ENCODE measurements around the gene ERICH4. TPM values are rescaled to one million over a fixed set of nuclear protein-coding genes. Genes with fewer than 3 reads are reported as not detected.

ERICH4 gene
- total RNA-seq, 4 donors from 2014 or later = not detected

- peak overlapping the region; percentile 89 to 98 for H3K4me3 ChIP-seq
- H3K9me3 ChIP-seq = no peaks in the 10 kb centered on the region
- peaks cover 0 to 6% of the 10 kb centered on the region in 2 donors for H3K4me1 ChIP-seq
- TF ChIP-seq POLR2A (IDR thresholded peaks at IDR 0.05) = no peak
- H3K27ac ChIP-seq = peak overlapping the region in 1 of 2 donors; percentile 12
- no peaks in the 10 kb centered on the region for H3K36me3 ChIP-seq
- no peak for DNase-seq
- intact Hi-C loops (cut with DNase I; ENCODE audit: low total_unique reads) = no loop called here
- no peaks in the 10 kb centered on the region for H3K27me3 ChIP-seq
Measured at GRCh38 chr19:41398598-41398997, 44.4 kb upstream of the ERICH4 start.

GRCh38 chr19:41399091-41399490 is 43.9 kb upstream of the ERICH4 start:
- no peak overlapping the region for H3K27ac ChIP-seq
- H3K27me3 ChIP-seq = no peaks in the 10 kb centered on the region
- no peaks in the 10 kb centered on the region for H3K36me3 ChIP-seq
- TF ChIP-seq POLR2A (IDR thresholded peaks at IDR 0.05) = no peak
- TF ChIP-seq CTCF (IDR thresholded peaks at IDR 0.05) = no peak
- H3K9me3 ChIP-seq = no peaks in the 10 kb centered on the region
- DNase-seq = no peak
- peaks cover 0 to 6% of the 10 kb centered on the region in 2 donors for H3K4me1 ChIP-seq
- H3K4me3 ChIP-seq = no peak overlapping the region
- intact Hi-C loops (cut with DNase I; ENCODE audit: low total_unique reads) = no loop called here

- peaks cover 0 to 6% of the 10 kb centered on the region in 2 donors for H3K4me1 ChIP-seq
Measured at GRCh38 chr19:41399525-41399924, 43.4 kb upstream of the ERICH4 start.

GRCh38 chr19:41401483-41401882 is 41.5 kb upstream of the ERICH4 start:
- peaks cover 0 to 6% of the 10 kb centered on the region in 2 donors for H3K4me1 ChIP-seq
- TF ChIP-seq CTCF (IDR thresholded peaks at IDR 0.05) = no peak
- no peak for TF ChIP-seq POLR2A (IDR thresholded peaks at IDR 0.05)
- intact Hi-C loops (cut with DNase I; ENCODE audit: low total_unique reads) = no loop called here
- no peak overlapping the region for H3K4me3 ChIP-seq
- H3K9me3 ChIP-seq = no peaks in the 10 kb centered on the region
- no peaks in the 10 kb centered on the region for H3K27me3 ChIP-seq
- no peak overlapping the region for H3K27ac ChIP-seq
- no peak for DNase-seq
- no peaks in the 10 kb centered on the region for H3K36me3 ChIP-seq

More at GRCh38 chr19:41399525-41399924, 43.4 kb upstream of the ERICH4 start:
- TF ChIP-seq POLR2A (IDR thresholded peaks at IDR 0.05) (no peak), CTCF (IDR thresholded peaks at IDR 0.05) (no peak)
- Histone ChIP-seq H3K27me3 (no peaks in the 10 kb centered on the region), H3K9me3 (no peaks in the 10 kb centered on the region), H3K27ac (no peak overlapping the region), H3K4me3 (no peak overlapping the region), H3K36me3 (no peaks in the 10 kb centered on the region)
- no peak for DNase-seq
- intact Hi-C loops (cut with DNase I; ENCODE audit: low total_unique reads) = no loop called here

- Histone ChIP-seq H3K27ac (no peak overlapping the region), H3K4me1 (peaks cover 0 to 6% of the 10 kb centered on the region in 2 donors), H3K27me3 (no peaks in the 10 kb centered on the region), H3K36me3 (no peaks in the 10 kb centered on the region), H3K9me3 (no peaks in the 10 kb centered on the region), H3K4me3 (no peak overlapping the region)
- intact Hi-C loops (cut with DNase I; ENCODE audit: low total_unique reads) = no loop called here
- no peak for DNase-seq
- TF ChIP-seq POLR2A (IDR thresholded peaks at IDR 0.05) (no peak), CTCF (IDR thresholded peaks at IDR 0.05) (no peak)
Measured at GRCh38 chr19:41402010-41402409, 40.9 kb upstream of the ERICH4 start.
